ENCODE results near the gene IGSF10. TPM values are rescaled to one million over a fixed set of nuclear protein-coding genes. Genes with fewer than 3 reads are reported as not detected.

The IGSF10 gene
- polyA plus RNA-seq, 1 of the 3 experiments (the other 2 are of a cell fraction): 15.3 TPM

GRCh38 chr3:151430821-151431484 lies 29.9 kb downstream of the IGSF10 start:
- no peak overlapping the region for H2AFZ ChIP-seq (ENCODE audit: low read depth)
- no peaks in the 10 kb centered on the region for H3K9me2 ChIP-seq
- POLR2A ChIA-PET: no interaction called here
- TF ChIP-seq SIN3A (IDR thresholded peaks at IDR 0.05; ENCODE audit: borderline replicate concordance, low read depth, low read length): no peak
- no peak for TF ChIP-seq RAD21 (IDR thresholded peaks at IDR 0.05; ENCODE audit: low read length)
- TF ChIP-seq MXI1 (IDR thresholded peaks at IDR 0.05; ENCODE audit: low read depth, low read length): no peak
- TF ChIP-seq MEF2A (IDR thresholded peaks at IDR 0.05; ENCODE audit: borderline replicate concordance, low read depth): no peak
- H3K4me3 ChIP-seq (ENCODE audit: low read depth in 2 of 2, low read length in 1 of 2): no peak overlapping the region
- WGBS (ENCODE audit: low lambda C conversion rate): 57% methylated on average over 5 of the region's 5 CpGs
- H4K20me1 ChIP-seq (ENCODE audit: insufficient read depth): no peaks in the 10 kb centered on the region
- no peaks in the 10 kb centered on the region for H3K79me2 ChIP-seq (ENCODE audit: insufficient read depth)
- no peaks in the 10 kb centered on the region for H3K9me3 ChIP-seq
- H3K27ac ChIP-seq (ENCODE audit: low read depth in 2 of 2, low read length in 1 of 2): no peak overlapping the region
- H3K4me2 ChIP-seq: no peak overlapping the region
- H3F3A ChIP-seq (replicated peaks; ENCODE audit: insufficient read depth): peaks cover 12% of the 10 kb centered on the region
- peaks cover 0 to 4% of the 10 kb centered on the region in 2 experiments; a peak in 1 of 4 replicates for H3K4me1 ChIP-seq (ENCODE audit: control insufficient read depth in 1 of 2, insufficient read depth in 2 of 2, low read depth in 1 of 2, low read length in 1 of 2)
- H3K9ac ChIP-seq: no peak overlapping the region
- CTCF ChIA-PET: interaction anchor here (0.6 to 1.8 kb wide), 4 partner anchors 8 to 408 kb away, joined by 3 to 4 read pairs (median 3); no protein-coding TSS in a partner anchor
- H3K27me3 ChIP-seq (ENCODE audit: insufficient read depth): no peaks in the 10 kb centered on the region
- no peak for DNase-seq
- peaks cover 0 to 7% of the 10 kb centered on the region in 2 experiments for H3K36me3 ChIP-seq (replicated peaks in 1 of 2; ENCODE audit: control insufficient read depth in 1 of 2, insufficient read depth in 2 of 2, low read length in 1 of 2)

DNA sequence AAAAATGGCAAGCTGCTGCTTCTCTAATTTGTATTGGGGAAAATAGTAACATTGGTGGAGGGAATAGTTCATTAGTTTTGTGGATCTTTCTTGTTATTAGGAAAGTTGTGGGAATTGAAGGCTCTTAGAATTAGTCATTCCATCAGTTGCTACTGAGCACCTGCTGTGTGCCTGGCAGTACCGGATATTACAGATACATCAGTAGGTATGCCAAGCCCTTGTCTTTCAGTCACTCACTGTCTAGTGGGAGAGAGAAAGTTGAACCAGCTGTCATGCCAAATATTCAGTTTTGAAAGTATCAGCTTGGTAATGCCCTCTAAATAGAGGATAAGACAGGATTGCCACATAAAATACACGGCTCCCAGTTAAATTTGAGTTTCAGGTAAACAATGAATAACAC lies 32.5 kb downstream of the IGSF10 start:
- no peak for DNase-seq
- Histone ChIP-seq H3K4me3 (ENCODE audit: low read depth in 2 of 2, low read length in 1 of 2) (no peak overlapping the region), H4K20me1 (ENCODE audit: insufficient read depth) (no peaks in the 10 kb centered on the region), H3F3A (replicated peaks; ENCODE audit: insufficient read depth) (no peaks in the 10 kb centered on the region), H3K9ac (no peak overlapping the region), H3K4me2 (no peak overlapping the region), H3K79me2 (ENCODE audit: insufficient read depth) (no peaks in the 10 kb centered on the region), H3K36me3 (replicated peaks in 1 of 2; ENCODE audit: control insufficient read depth in 1 of 2, insufficient read depth in 2 of 2, low read length in 1 of 2) (peaks cover 0 to 7% of the 10 kb centered on the region in 2 experiments), H2AFZ (ENCODE audit: low read depth) (no peak overlapping the region), H3K27ac (ENCODE audit: low read depth in 2 of 2, low read length in 1 of 2) (no peak overlapping the region), H3K9me2 (no peaks in the 10 kb centered on the region), H3K9me3 (no peaks in the 10 kb centered on the region), H3K4me1 (ENCODE audit: control insufficient read depth in 1 of 2, insufficient read depth in 2 of 2, low read depth in 1 of 2, low read length in 1 of 2) (no peaks in the 10 kb centered on the region), H3K27me3 (ENCODE audit: insufficient read depth) (no peaks in the 10 kb centered on the region)
- TF ChIP-seq, protein P1, sequence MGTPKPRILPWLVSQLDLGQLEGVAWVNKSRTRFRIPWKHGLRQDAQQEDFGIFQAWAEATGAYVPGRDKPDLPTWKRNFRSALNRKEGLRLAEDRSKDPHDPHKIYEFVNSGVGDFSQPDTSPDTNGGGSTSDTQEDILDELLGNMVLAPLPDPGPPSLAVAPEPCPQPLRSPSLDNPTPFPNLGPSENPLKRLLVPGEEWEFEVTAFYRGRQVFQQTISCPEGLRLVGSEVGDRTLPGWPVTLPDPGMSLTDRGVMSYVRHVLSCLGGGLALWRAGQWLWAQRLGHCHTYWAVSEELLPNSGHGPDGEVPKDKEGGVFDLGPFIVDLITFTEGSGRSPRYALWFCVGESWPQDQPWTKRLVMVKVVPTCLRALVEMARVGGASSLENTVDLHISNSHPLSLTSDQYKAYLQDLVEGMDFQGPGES (IDR thresholded peaks at IDR 0.05; ENCODE audit: low read depth, low read length): no peak
- no peak for TF ChIP-seq SIN3A (IDR thresholded peaks at IDR 0.05; ENCODE audit: borderline replicate concordance, low read depth, low read length)
- no peak for TF ChIP-seq TEAD4 (IDR thresholded peaks at IDR 0.05; ENCODE audit: borderline replicate concordance, insufficient read depth)
- TF ChIP-seq YY1 (IDR thresholded peaks at IDR 0.05; ENCODE audit: low read depth): no peak
- POLR2A ChIA-PET: no interaction called here
- CTCF ChIA-PET: interaction anchor here (0.9 to 4.2 kb wide), 3 partner anchors 9 to 16 kb away, joined by 3 to 15 read pairs (median 3); no protein-coding TSS in a partner anchor
- 58% methylated on average over 2 of the region's 2 CpGs for WGBS (ENCODE audit: low lambda C conversion rate)

- Histone ChIP-seq H2AFZ (ENCODE audit: low read depth) (no peak overlapping the region), H3K9me2 (no peaks in the 10 kb centered on the region), H3K27ac (ENCODE audit: low read depth in 2 of 2, low read length in 1 of 2) (no peak overlapping the region), H3F3A (replicated peaks; ENCODE audit: insufficient read depth) (no peaks in the 10 kb centered on the region), H3K36me3 (replicated peaks in 1 of 2; ENCODE audit: control insufficient read depth in 1 of 2, insufficient read depth in 2 of 2, low read length in 1 of 2) (no peaks in the 10 kb centered on the region), H4K20me1 (ENCODE audit: insufficient read depth) (no peaks in the 10 kb centered on the region), H3K79me2 (ENCODE audit: insufficient read depth) (no peaks in the 10 kb centered on the region), H3K4me3 (ENCODE audit: low read depth in 2 of 2, low read length in 1 of 2) (no peak overlapping the region), H3K9me3 (no peaks in the 10 kb centered on the region), H3K4me2 (no peak overlapping the region), H3K9ac (no peak overlapping the region), H3K4me1 (ENCODE audit: control insufficient read depth in 1 of 2, insufficient read depth in 2 of 2, low read depth in 1 of 2, low read length in 1 of 2) (no peaks in the 10 kb centered on the region), H3K27me3 (ENCODE audit: insufficient read depth) (no peaks in the 10 kb centered on the region)
- POLR2A ChIA-PET: no interaction called here
- DNase-seq: no peak
- TF ChIP-seq, protein P2, sequence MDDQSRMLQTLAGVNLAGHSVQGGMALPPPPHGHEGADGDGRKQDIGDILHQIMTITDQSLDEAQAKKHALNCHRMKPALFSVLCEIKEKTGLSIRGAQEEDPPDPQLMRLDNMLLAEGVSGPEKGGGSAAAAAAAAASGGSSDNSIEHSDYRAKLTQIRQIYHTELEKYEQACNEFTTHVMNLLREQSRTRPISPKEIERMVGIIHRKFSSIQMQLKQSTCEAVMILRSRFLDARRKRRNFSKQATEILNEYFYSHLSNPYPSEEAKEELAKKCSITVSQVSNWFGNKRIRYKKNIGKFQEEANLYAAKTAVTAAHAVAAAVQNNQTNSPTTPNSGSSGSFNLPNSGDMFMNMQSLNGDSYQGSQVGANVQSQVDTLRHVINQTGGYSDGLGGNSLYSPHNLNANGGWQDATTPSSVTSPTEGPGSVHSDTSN (IDR thresholded peaks at IDR 0.05): no peak
- no peak for TF ChIP-seq EP300 (IDR thresholded peaks at IDR 0.05; ENCODE audit: borderline replicate concordance in 1 of 2, low read depth in 1 of 2, low read length in 1 of 2)
- TF ChIP-seq RCOR1 (IDR thresholded peaks at IDR 0.05; ENCODE audit: low read length): no peak
- TF ChIP-seq TAF1 (IDR thresholded peaks at IDR 0.05; ENCODE audit: borderline replicate concordance, low read depth, low read length): no peak
- no peak for TF ChIP-seq GABPA (IDR thresholded peaks at IDR 0.05; ENCODE audit: low read depth)
- TF ChIP-seq MXI1 (IDR thresholded peaks at IDR 0.05; ENCODE audit: low read depth, low read length): no peak
- TF ChIP-seq JUND (IDR thresholded peaks at IDR 0.05): no peak
- TF ChIP-seq, protein P3, sequence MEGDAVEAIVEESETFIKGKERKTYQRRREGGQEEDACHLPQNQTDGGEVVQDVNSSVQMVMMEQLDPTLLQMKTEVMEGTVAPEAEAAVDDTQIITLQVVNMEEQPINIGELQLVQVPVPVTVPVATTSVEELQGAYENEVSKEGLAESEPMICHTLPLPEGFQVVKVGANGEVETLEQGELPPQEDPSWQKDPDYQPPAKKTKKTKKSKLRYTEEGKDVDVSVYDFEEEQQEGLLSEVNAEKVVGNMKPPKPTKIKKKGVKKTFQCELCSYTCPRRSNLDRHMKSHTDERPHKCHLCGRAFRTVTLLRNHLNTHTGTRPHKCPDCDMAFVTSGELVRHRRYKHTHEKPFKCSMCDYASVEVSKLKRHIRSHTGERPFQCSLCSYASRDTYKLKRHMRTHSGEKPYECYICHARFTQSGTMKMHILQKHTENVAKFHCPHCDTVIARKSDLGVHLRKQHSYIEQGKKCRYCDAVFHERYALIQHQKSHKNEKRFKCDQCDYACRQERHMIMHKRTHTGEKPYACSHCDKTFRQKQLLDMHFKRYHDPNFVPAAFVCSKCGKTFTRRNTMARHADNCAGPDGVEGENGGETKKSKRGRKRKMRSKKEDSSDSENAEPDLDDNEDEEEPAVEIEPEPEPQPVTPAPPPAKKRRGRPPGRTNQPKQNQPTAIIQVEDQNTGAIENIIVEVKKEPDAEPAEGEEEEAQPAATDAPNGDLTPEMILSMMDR (IDR thresholded peaks at IDR 0.05): peak; percentile 17; the same call in 1 of the 2 replicates
- CTCF ChIA-PET: interaction anchor here (1.2 to 4.2 kb wide), 4 partner anchors 9 to 23 kb away, joined by 4 to 15 read pairs (median 7); no protein-coding TSS in a partner anchor
These were observed 34.6 kb downstream of the IGSF10 start for GRCh38 chr3:151426341-151426657.
